ENCODE measurements around the gene HAPLN2. TPM values are rescaled to one million over a fixed set of nuclear protein-coding genes. Genes with fewer than 3 reads are reported as not detected.

The HAPLN2 gene
- total and polyA plus RNA-seq, 2 of the 8 experiments (the other 6 are each of a cell fraction or from before 2014, with no cell fraction given): 0.19 to 0.51 TPM

GRCh38 chr1:156593661-156593989 is 25.6 kb upstream of the HAPLN2 start:
- CTCF ChIA-PET (ENCODE audit: partially characterized antibody): interaction anchor here (0.8 to 5.3 kb wide), 11 partner anchors 8 to 91 kb away, joined by 3 to 45 read pairs (median 5); partner anchors contain the start of genes GPATCH4 and HAPLN2
- WGBS, 2 experiments (ENCODE audit: extremely low coverage in 1 of 2, insufficient coverage in 1 of 2, insufficient read length in 1 of 2, insufficient replicate concordance in 2 of 2, low coverage in 1 of 2, low lambda C conversion rate in 2 of 2, missing lambda C conversion rate in 1 of 2): 88% methylated on average over 8 of the region's 8 CpGs; no CpG with 5 or more reads in 1 of the 2 experiments
- H2AK5ac ChIP-seq (ENCODE audit: low read depth, low read length): no peak overlapping the region
- H3K79me2 ChIP-seq (ENCODE audit: control insufficient read depth in 1 of 2, insufficient read depth in 2 of 2, low read length in 2 of 2): no peaks in the 10 kb centered on the region
- POLR2A ChIA-PET (ENCODE audit: partially characterized antibody): interaction anchor here (0.7 to 5.1 kb wide), 10 partner anchors 8 to 104 kb away, joined by 3 to 66 read pairs (median 7); partner anchors contain the start of genes GPATCH4, MEF2D, NES and TTC24
- H2BK12ac ChIP-seq (ENCODE audit: low read depth, low read length): no peak overlapping the region
- no peak overlapping the region for H2BK20ac ChIP-seq (ENCODE audit: low read length)
- no peak overlapping the region for H3K4me2 ChIP-seq (ENCODE audit: insufficient read depth in 1 of 2, low read depth in 2 of 2, low read length in 2 of 2)
- no peak overlapping the region for H4K8ac ChIP-seq (ENCODE audit: extremely low read depth, insufficient read depth, low read length)
- H3K18ac ChIP-seq (ENCODE audit: extremely low read depth, low read length): no peak overlapping the region
- no peak overlapping the region for H2BK120ac ChIP-seq (replicated peaks; ENCODE audit: low read depth, low read length)
- no peak overlapping the region for H3K4ac ChIP-seq (replicated peaks; ENCODE audit: insufficient read length, low read depth, low read length)
- no peak overlapping the region for H3K4me3 ChIP-seq (ENCODE audit: extremely low read depth in 1 of 4, insufficient read depth in 2 of 4, low read depth in 3 of 4, low read length in 4 of 4)
- no peaks in the 10 kb centered on the region for H3K27me3 ChIP-seq (replicated peaks in 1 of 4; ENCODE audit: control insufficient read depth in 3 of 4, extremely low read depth in 1 of 4, insufficient read depth in 3 of 4, low read length in 3 of 4)
- DNase-seq (ENCODE audit: low read depth in 1 of 2, low spot score in 2 of 2): no peak
- H3K23ac ChIP-seq (ENCODE audit: insufficient read length): no peak overlapping the region
- no peak overlapping the region for H3K14ac ChIP-seq (ENCODE audit: insufficient read length)
- H2BK15ac ChIP-seq (ENCODE audit: low read length): no peak overlapping the region
- H4K20me1 ChIP-seq (replicated peaks in 1 of 2; ENCODE audit: control insufficient read depth in 1 of 2, insufficient read depth in 2 of 2, low read length in 2 of 2): peaks cover 0 to 6% of the 10 kb centered on the region in 2 experiments
- H3K23me2 ChIP-seq (ENCODE audit: low read depth, low read length): peaks cover 10% of the 10 kb centered on the region
- peaks cover 19 to 53% (median 41%) of the 10 kb centered on the region in 4 experiments for H3K36me3 ChIP-seq (ENCODE audit: control insufficient read depth in 2 of 4, insufficient read depth in 4 of 4, low read length in 3 of 4)
- H3K27ac ChIP-seq (ENCODE audit: low read depth, low read length): no peak overlapping the region
- H3K79me1 ChIP-seq (ENCODE audit: low read depth, low read length): 0 out of 2 replicates have a peak, but pooled peaks cover 2% of the 10 kb centered on the region
- no peak overlapping the region for H2BK5ac ChIP-seq (ENCODE audit: low read depth, low read length)
- TF ChIP-seq NRF1 (IDR thresholded peaks at IDR 0.05; ENCODE audit: low read depth, low read length): no peak
- TF ChIP-seq RAD21 (IDR thresholded peaks at IDR 0.05 in 1 of 2, conservative IDR thresholded peaks at IDR 0.05 in 1 of 2; ENCODE audit: low read depth in 2 of 2, low read length in 2 of 2): no peak
- no peak for TF ChIP-seq ASH2L (IDR thresholded peaks at IDR 0.05; ENCODE audit: low read length)
- no peak for TF ChIP-seq TCF12 (IDR thresholded peaks at IDR 0.05; ENCODE audit: low read depth, low read length)
- no peak for TF ChIP-seq SP2 (IDR thresholded peaks at IDR 0.05; ENCODE audit: low read length)
- no peak for TF ChIP-seq SRF (IDR thresholded peaks at IDR 0.05; ENCODE audit: low read depth, low read length)
- no peak for TF ChIP-seq CBX8 (IDR thresholded peaks at IDR 0.05; ENCODE audit: borderline replicate concordance, low read depth, low read length)
- no peak for TF ChIP-seq POU5F1 (IDR thresholded peaks at IDR 0.05; ENCODE audit: low read depth, low read length)
- TF ChIP-seq FOSL1 (IDR thresholded peaks at IDR 0.05; ENCODE audit: insufficient read depth, low read depth, low read length): no peak
- no peak for TF ChIP-seq HDAC2 (IDR thresholded peaks at IDR 0.05; ENCODE audit: borderline replicate concordance in 1 of 2, low read depth in 2 of 2, low read length in 2 of 2)
- TF ChIP-seq CBX5 (IDR thresholded peaks at IDR 0.05; ENCODE audit: low read depth, low read length): no peak
- TF ChIP-seq RBBP5 (IDR thresholded peaks at IDR 0.05; ENCODE audit: borderline replicate concordance, low read depth, low read length): no peak
- TF ChIP-seq HDAC6 (IDR thresholded peaks at IDR 0.05; ENCODE audit: low read depth, low read length): no peak
- no peak overlapping the region for H3K56ac ChIP-seq (replicated peaks; ENCODE audit: insufficient read length, low read depth, low read length)
- peaks cover 0 to 10% (median 2%) of the 10 kb centered on the region in 4 experiments; a peak in 4 of 7 replicates for H3K4me1 ChIP-seq (replicated peaks in 1 of 4; ENCODE audit: control insufficient read depth in 3 of 4, insufficient read depth in 4 of 4, low read length in 3 of 4)
- H3K9me3 ChIP-seq (ENCODE audit: insufficient read depth in 2 of 2, low read depth in 1 of 2, low read length in 1 of 2): no peaks in the 10 kb centered on the region
- no peak for FAIRE-seq
- H4K5ac ChIP-seq (ENCODE audit: insufficient read length, low read depth, low read length): no peak overlapping the region
- no peak overlapping the region for H3K9ac ChIP-seq (replicated peaks in 1 of 4; ENCODE audit: extremely low read depth in 1 of 4, low read depth in 3 of 4, low read length in 3 of 4)
- H4K91ac ChIP-seq (replicated peaks; ENCODE audit: insufficient read length, low read length): no peak overlapping the region
- H2AFZ ChIP-seq (ENCODE audit: low read length): no peak overlapping the region

Data from H1 (cell line).